ENCODE data around the gene FGFRL1.
"Not testable (repeated sequence)": the region's sequence is repeated elsewhere in the genome, so short reads cannot be mapped to it uniquely, and the experiment has no call there.

The FGFRL1 gene

GRCh38 chr4:971666-972500 is 39.5 kb upstream of the FGFRL1 start:
- peak overlapping the region in 9 of 21 experiments; percentile 23 to 80 (median 66) for H3K27ac ChIP-seq
- peak overlapping the region; percentile 54 to 82 (median 72) for H3K4me3 ChIP-seq

GRCh38 chr4:972651-973424 is 38.6 kb upstream of the FGFRL1 start:
- H3K4me3 ChIP-seq, result peak overlapping the region; percentile 54 to 82 (median 72)
- H3K27ac ChIP-seq, result peak overlapping the region in 17 of 21 experiments; percentile 10 to 80 (median 51)

- peak within 1 kb of the TSS in 18 of 21 experiments; percentile 2 to 80 (median 50) for H3K27ac ChIP-seq
- peak within 1 kb of the TSS; percentile 54 to 82 (median 72) for H3K4me3 ChIP-seq
Measured at GRCh38 chr4:973431-974397, 37.7 kb upstream of the FGFRL1 start, which contains the start of gene DGKQ. TSS of gene DGKQ (minus strand) at chr4:973569. CDS start at chr4:973482, 87 bp downstream.

GRCh38 chr4:974668-975067 is 36.8 kb upstream of the FGFRL1 start:
- Histone ChIP-seq H3K4me3 (no peak overlapping the region), H3K27ac (no peak overlapping the region)

GRCh38 chr4:976016-976415 is 35.4 kb upstream of the FGFRL1 start:
- not testable (repeated sequence) for H3K27ac ChIP-seq, H3K4me3 ChIP-seq

GRCh38 chr4:978957-979701 is 32.3 kb upstream of the FGFRL1 start:
- no peak overlapping the region for H3K27ac ChIP-seq
- no peak overlapping the region for H3K4me3 ChIP-seq

- Histone ChIP-seq H3K4me3 (no peak overlapping the region), H3K27ac (no peak overlapping the region)
Measured at GRCh38 chr4:982291-982690, 29.1 kb upstream of the FGFRL1 start.

GRCh38 chr4:982814-983213 is 28.6 kb upstream of the FGFRL1 start:
- Histone ChIP-seq H3K4me3 (no peak overlapping the region), H3K27ac (no peak overlapping the region)

- Histone ChIP-seq H3K27ac (peak overlapping the region in 1 of 21 experiments; percentile 33), H3K4me3 (peak overlapping the region in 2 of 7 experiments; percentile 9 to 29)
Measured at GRCh38 chr4:984336-985054, 26.9 kb upstream of the FGFRL1 start.

- Histone ChIP-seq H3K4me3 (peak overlapping the region in 2 of 7 experiments; percentile 9 to 29), H3K27ac (peak overlapping the region in 2 of 21 experiments; percentile 33 to 42)
Measured at GRCh38 chr4:985123-985830, 26.1 kb upstream of the FGFRL1 start.

- H3K4me3 ChIP-seq, result peak overlapping the region; percentile 53 to 91 (median 64)
- peak overlapping the region in 19 of 21 experiments; percentile 28 to 89 (median 71) for H3K27ac ChIP-seq
Measured at GRCh38 chr4:986428-986878, 25.0 kb upstream of the FGFRL1 start.

- peak within 1 kb of the TSS; percentile 53 to 91 (median 64) for H3K4me3 ChIP-seq
- peak within 1 kb of the TSS; percentile 2 to 89 (median 71) for H3K27ac ChIP-seq
Measured at GRCh38 chr4:986879-987623, 24.4 kb upstream of the FGFRL1 start, which contains the start of gene IDUA. TSS of gene IDUA (plus strand) at chr4:987044. CDS start at chr4:987085, 41 bp downstream.

- H3K27ac ChIP-seq, result peak overlapping the region in 12 of 21 experiments; percentile 9 to 89 (median 72)
- peak overlapping the region; percentile 53 to 91 (median 64) for H3K4me3 ChIP-seq
Measured at GRCh38 chr4:987624-988513, 23.6 kb upstream of the FGFRL1 start.

GRCh38 chr4:988726-989721 is 22.4 kb upstream of the FGFRL1 start:
- Histone ChIP-seq H3K4me3 (no peak overlapping the region), H3K27ac (no peak overlapping the region)

Data from skin epidermis (tissue), 12 donors.